ENCODE measurements around the gene C16orf46. TPM values are rescaled to one million over a fixed set of nuclear protein-coding genes. Genes with fewer than 3 reads are reported as not detected.

Gene C16orf46
- total RNA-seq, 1 experiment from 2014 or later = 11.3 TPM

GRCh38 chr16:81088836-81089235 lies 11.8 kb upstream of the C16orf46 start:
- in situ Hi-C loops (cut with HindIII; ENCODE audit: low pct_unique_long_range_greater_than_20kb, low sequenced_read_pairs) = no loop called here
- no peak for DNase-seq (ENCODE audit: low read depth)

DNA sequence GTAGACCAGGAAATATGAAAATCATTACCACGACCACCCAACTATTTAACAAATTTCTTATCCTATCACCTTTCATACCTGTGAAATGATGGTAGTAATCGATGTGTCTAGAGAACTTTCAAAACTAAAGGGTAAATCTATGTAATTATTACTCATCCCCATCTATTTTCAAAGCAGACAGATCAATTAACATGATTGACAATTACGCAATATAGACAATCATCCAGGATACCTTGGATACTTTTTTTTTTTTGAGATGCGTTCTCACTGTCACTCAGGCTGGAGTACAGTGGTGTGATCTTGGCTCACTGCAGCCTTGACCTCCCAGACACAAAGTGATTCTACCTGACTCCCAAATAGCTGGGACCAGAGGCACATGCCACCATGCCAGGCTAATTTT lies 4.0 kb upstream of the C16orf46 start:
- no peak for DNase-seq (ENCODE audit: low read depth)
- in situ Hi-C loops (cut with HindIII; ENCODE audit: low pct_unique_long_range_greater_than_20kb, low sequenced_read_pairs) = no loop called here

GRCh38 chr16:81080233-81080632 lies 3.2 kb upstream of the C16orf46 start:
- DNase-seq (ENCODE audit: low read depth) = no peak
- in situ Hi-C loops (cut with HindIII; ENCODE audit: low pct_unique_long_range_greater_than_20kb, low sequenced_read_pairs) = no loop called here

- in situ Hi-C loops (cut with HindIII; ENCODE audit: low pct_unique_long_range_greater_than_20kb, low sequenced_read_pairs) = no loop called here
- peak; percentile 95 for DNase-seq (ENCODE audit: low read depth)
Observed at GRCh38 chr16:81076566-81077075, 417 bp downstream of the C16orf46 start.

DNA sequence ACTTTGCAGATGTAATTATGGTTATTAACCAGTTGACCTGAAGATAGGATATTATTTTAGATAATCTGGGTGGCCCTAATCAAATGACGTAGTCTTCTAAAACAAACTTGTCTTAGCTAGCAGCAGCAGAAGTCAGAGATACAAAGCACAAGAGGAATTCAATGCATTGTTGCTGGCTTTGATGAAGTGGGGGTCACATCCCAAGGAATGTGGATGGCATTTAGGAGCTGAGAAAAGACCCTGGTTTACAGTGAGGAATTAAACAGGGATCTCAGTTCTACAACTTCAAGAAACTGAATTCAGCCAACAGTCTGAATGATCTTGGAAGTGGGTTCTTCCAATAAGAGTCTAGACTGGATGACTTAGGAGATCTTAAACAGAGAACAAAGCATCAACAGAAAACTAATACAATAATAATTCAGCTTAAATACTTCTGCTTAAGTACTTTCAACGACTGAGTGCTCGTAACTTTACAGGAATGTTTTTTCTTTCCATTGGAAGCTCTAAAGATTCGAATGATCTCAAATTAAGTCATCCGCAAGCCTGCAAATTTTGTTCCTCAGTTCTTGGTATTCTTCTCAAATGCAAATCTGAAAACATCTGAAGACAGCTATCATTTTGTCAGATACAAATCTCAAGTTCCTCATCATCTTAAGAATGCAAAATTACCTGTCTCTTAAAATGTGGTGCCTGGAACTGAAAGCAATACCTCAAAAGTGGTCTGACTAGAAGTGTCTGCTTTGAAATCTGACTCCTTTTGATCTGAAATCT lies 3.3 kb downstream of the C16orf46 start:
- no peak for DNase-seq (ENCODE audit: low read depth)
- in situ Hi-C loops (cut with HindIII; ENCODE audit: low pct_unique_long_range_greater_than_20kb, low sequenced_read_pairs) = no loop called here

DNA sequence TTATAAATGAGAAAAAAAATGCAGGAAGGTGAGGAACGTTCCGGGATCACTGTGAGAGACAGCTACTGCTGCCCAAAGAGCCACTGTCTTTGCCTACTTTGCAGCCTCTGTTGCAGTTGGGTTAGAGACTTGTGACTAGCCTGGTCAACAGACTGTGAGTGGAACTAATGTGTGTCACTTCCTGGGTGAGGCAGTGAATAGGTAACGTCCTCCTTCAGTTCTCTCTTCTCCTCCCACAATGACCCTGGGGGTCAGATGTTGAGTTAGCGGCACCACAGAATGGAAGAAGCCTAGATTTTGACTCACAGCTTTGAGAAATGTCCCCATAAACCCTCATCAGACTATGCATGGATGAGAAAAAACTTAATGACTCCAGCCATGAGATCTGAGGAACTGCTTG lies 5.2 kb downstream of the C16orf46 start:
- DNase-seq (ENCODE audit: low read depth) = peak; percentile 76
- in situ Hi-C loops (cut with HindIII; ENCODE audit: low pct_unique_long_range_greater_than_20kb, low sequenced_read_pairs) = no loop called here

GRCh38 chr16:81070979-81071378 lies 6.1 kb downstream of the C16orf46 start:
- no peak for DNase-seq (ENCODE audit: low read depth)
- in situ Hi-C loops (cut with HindIII; ENCODE audit: low pct_unique_long_range_greater_than_20kb, low sequenced_read_pairs) = no loop called here

DNA sequence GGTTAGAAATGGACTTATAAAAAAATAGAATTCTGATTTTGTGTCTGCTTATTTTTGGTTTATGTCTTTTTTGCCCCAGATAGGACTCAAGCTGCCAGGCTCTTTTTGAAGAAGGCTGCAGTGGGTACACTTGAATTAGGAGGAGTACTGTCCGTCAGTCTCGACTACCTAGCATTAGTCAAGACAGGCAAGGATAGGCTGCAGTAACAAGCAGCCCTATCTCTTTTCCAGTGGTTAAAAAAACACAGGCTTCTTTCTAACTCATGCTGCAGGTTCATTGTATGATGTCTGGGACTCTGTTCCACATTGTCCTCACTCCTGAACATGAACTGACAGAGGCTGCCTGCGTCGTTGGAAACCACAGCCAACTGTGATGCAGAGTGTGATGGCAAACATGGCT lies 8.0 kb downstream of the C16orf46 start:
- DNase-seq (ENCODE audit: low read depth) = no peak
- in situ Hi-C loops (cut with HindIII; ENCODE audit: low pct_unique_long_range_greater_than_20kb, low sequenced_read_pairs) = no loop called here

DNA sequence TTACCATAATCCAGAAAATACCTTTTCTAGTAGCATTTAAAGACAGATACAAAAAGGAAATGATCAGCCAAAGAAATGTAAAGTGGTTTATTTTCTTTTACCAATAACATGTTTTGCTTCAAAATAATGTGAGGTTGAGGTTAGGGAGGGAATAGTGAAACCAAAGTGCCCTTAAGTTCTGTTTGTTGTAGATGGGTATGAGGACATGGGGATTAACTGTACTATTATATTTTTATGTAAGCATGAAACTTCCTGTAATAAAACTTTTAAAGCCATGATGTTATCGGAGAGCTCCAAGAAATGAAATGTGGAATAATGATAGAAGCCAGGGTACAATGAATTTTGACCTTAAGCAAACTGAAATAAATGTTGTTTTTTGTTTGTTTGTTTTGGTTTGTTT lies 9.9 kb downstream of the C16orf46 start:
- in situ Hi-C loops (cut with HindIII; ENCODE audit: low pct_unique_long_range_greater_than_20kb, low sequenced_read_pairs) = no loop called here
- DNase-seq (ENCODE audit: low read depth) = no peak

DNA sequence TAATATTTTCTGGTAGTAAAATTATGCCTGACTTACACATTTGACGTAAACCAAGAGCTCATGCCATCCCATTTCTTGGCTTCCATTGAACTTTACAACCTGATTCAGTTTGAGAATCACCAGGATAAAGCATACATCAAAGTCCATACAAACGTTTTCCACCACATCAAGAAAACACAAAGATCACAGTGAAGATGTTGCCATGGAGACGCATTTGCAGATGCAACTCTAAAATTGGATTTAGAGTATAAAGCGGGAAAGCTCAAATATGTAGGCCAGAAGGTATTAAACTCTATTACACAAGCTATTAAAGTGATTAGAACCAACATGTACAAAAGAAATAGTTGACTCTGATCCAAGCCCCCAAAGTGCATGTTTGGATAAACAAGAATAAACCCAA lies 10.4 kb downstream of the C16orf46 start:
- in situ Hi-C loops (cut with HindIII; ENCODE audit: low pct_unique_long_range_greater_than_20kb, low sequenced_read_pairs) = no loop called here
- no peak for DNase-seq (ENCODE audit: low read depth)

GRCh38 chr16:81061871-81062608 lies 15.0 kb downstream of the C16orf46 start:
- in situ Hi-C loops (cut with HindIII; ENCODE audit: low pct_unique_long_range_greater_than_20kb, low sequenced_read_pairs) = no loop called here
- no peak for DNase-seq (ENCODE audit: low read depth)

GRCh38 chr16:81061307-81061640 lies 15.8 kb downstream of the C16orf46 start:
- no peak for DNase-seq (ENCODE audit: low read depth)
- in situ Hi-C loops (cut with HindIII; ENCODE audit: low pct_unique_long_range_greater_than_20kb, low sequenced_read_pairs) = no loop called here

- in situ Hi-C loops (cut with HindIII; ENCODE audit: low pct_unique_long_range_greater_than_20kb, low sequenced_read_pairs) = no loop called here
Observed at GRCh38 chr16:81060576-81061306, 16.3 kb downstream of the C16orf46 start.

GRCh38 chr16:81053761-81054160 lies 23.3 kb downstream of the C16orf46 start:
- DNase-seq (ENCODE audit: low read depth) = no peak
- in situ Hi-C loops (cut with HindIII; ENCODE audit: low pct_unique_long_range_greater_than_20kb, low sequenced_read_pairs) = no loop called here

More at GRCh38 chr16:81060576-81061306, 16.3 kb downstream of the C16orf46 start:
- no peak for DNase-seq (ENCODE audit: low read depth)

- no peak for DNase-seq (ENCODE audit: low read depth)
- in situ Hi-C loops (cut with HindIII; ENCODE audit: low pct_unique_long_range_greater_than_20kb, low sequenced_read_pairs) = no loop called here
Observed at GRCh38 chr16:81042821-81043220, 34.2 kb downstream of the C16orf46 start.

GRCh38 chr16:81041696-81042095 lies 35.3 kb downstream of the C16orf46 start:
- in situ Hi-C loops (cut with HindIII; ENCODE audit: low pct_unique_long_range_greater_than_20kb, low sequenced_read_pairs) = no loop called here
- DNase-seq (ENCODE audit: low read depth) = no peak

DNA sequence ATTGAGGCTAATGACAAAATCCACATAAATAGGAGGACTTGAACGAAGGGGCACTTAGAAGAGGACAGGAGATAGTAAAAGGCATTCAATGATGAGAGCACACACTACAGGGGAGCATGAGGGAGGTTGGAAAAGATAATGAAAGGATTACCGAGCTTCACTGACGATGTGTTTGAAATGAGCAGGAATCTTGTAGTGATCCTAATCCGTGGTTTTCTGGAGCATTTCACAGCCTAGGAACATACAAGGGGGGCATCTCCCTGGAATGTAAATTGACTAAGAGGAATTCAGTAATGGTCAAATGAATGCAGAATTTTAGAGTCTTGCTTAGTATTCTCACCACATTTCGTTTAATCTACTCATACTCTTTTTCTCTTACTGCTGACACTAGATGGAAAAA lies 36.2 kb downstream of the C16orf46 start:
- in situ Hi-C loops (cut with HindIII; ENCODE audit: low pct_unique_long_range_greater_than_20kb, low sequenced_read_pairs) = no loop called here

GRCh38 chr16:81040131-81040530 lies 36.9 kb downstream of the C16orf46 start:
- in situ Hi-C loops (cut with HindIII; ENCODE audit: low pct_unique_long_range_greater_than_20kb, low sequenced_read_pairs) = no loop called here
- no peak for DNase-seq (ENCODE audit: low read depth)

More for the DNA sequence above, 36.2 kb downstream of the C16orf46 start:
- no peak for DNase-seq (ENCODE audit: low read depth)

DNA sequence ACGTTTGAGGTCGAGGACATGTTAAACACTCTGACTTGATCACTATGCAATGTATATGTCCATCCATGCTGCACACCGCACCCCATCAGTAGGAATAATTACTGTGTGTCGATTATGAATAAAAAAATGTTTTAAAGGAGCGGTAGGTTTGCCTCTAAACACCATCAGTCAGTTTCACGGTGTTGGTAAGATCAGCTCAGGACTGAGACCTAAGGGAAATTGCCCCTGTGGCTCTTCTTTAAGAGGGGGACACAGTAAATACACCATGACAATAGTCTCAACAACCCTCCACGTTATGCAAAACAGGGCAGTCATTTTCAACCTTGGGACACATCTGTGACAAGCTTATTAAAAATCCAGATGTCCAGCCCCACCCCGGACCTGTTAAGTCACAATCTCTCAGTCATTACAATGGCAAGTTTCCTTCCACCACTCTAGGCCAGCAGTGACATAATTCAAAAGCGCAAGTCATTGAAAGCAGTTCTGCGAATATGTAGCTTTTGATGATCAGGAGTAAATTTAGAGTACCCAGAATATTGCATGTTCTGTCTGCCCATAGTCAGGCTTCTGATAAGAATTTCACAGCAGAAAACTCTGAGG lies 40.2 kb downstream of the C16orf46 start:
- in situ Hi-C loops (cut with HindIII; ENCODE audit: low pct_unique_long_range_greater_than_20kb, low sequenced_read_pairs) = no loop called here

More for the DNA sequence above, 40.2 kb downstream of the C16orf46 start:
- DNase-seq (ENCODE audit: low read depth) = peak; percentile 3
